ENCODE measurements around the gene PTPRR. TPM values are rescaled to one million over a fixed set of nuclear protein-coding genes. Genes with fewer than 3 reads are reported as not detected.

The PTPRR gene
- total RNA-seq, 1 donor from 2014 or later = 0.33 TPM

GRCh38 chr12:70752327-70752726, 168.2 kb downstream of the PTPRR start:
- no peak for TF ChIP-seq CTCF (IDR thresholded peaks at IDR 0.05; ENCODE audit: unreplicated experiment)
- H3K27me3 Mint-ChIP-seq (ENCODE audit: unreplicated experiment) = no peaks in the 10 kb centered on the region
- H3K36me3 Mint-ChIP-seq (ENCODE audit: low read depth, unreplicated experiment) = no peaks in the 10 kb centered on the region

GRCh38 chr12:70749931-70750330, 170.6 kb downstream of the PTPRR start:
- Mint-ChIP-seq H3K4me1 (ENCODE audit: unreplicated experiment) (no peaks in the 10 kb centered on the region), H3K27me3 (ENCODE audit: unreplicated experiment) (no peaks in the 10 kb centered on the region), H3K36me3 (ENCODE audit: low read depth, unreplicated experiment) (no peaks in the 10 kb centered on the region), H3K4me3 (ENCODE audit: unreplicated experiment) (no peak overlapping the region), H3K9me3 (ENCODE audit: unreplicated experiment) (no peaks in the 10 kb centered on the region), H3K27ac (ENCODE audit: unreplicated experiment) (no peak overlapping the region)
- no peak for TF ChIP-seq CTCF (IDR thresholded peaks at IDR 0.05; ENCODE audit: unreplicated experiment)
- DNase-seq (ENCODE audit: low spot score) = no peak

More at GRCh38 chr12:70752327-70752726, 168.2 kb downstream of the PTPRR start:
- Mint-ChIP-seq H3K9me3 (ENCODE audit: unreplicated experiment) (no peaks in the 10 kb centered on the region), H3K4me1 (ENCODE audit: unreplicated experiment) (no peaks in the 10 kb centered on the region), H3K27ac (ENCODE audit: unreplicated experiment) (no peak overlapping the region), H3K4me3 (ENCODE audit: unreplicated experiment) (no peak overlapping the region)
- DNase-seq (ENCODE audit: low spot score) = no peak

GRCh38 chr12:70748809-70749208, 171.7 kb downstream of the PTPRR start:
- H3K4me3 Mint-ChIP-seq (ENCODE audit: unreplicated experiment) = no peak overlapping the region
- no peak for DNase-seq (ENCODE audit: low spot score)
- H3K27me3 Mint-ChIP-seq (ENCODE audit: unreplicated experiment) = no peaks in the 10 kb centered on the region
- H3K9me3 Mint-ChIP-seq (ENCODE audit: unreplicated experiment) = no peaks in the 10 kb centered on the region
- no peaks in the 10 kb centered on the region for H3K4me1 Mint-ChIP-seq (ENCODE audit: unreplicated experiment)
- TF ChIP-seq CTCF (IDR thresholded peaks at IDR 0.05; ENCODE audit: unreplicated experiment) = no peak
- H3K27ac Mint-ChIP-seq (ENCODE audit: unreplicated experiment) = no peak overlapping the region
- H3K36me3 Mint-ChIP-seq (ENCODE audit: low read depth, unreplicated experiment) = no peaks in the 10 kb centered on the region

- no peaks in the 10 kb centered on the region for H3K9me3 Mint-ChIP-seq (ENCODE audit: unreplicated experiment)
- H3K4me3 Mint-ChIP-seq (ENCODE audit: unreplicated experiment) = no peak overlapping the region
- TF ChIP-seq CTCF (IDR thresholded peaks at IDR 0.05; ENCODE audit: unreplicated experiment) = no peak
- no peak overlapping the region for H3K27ac Mint-ChIP-seq (ENCODE audit: unreplicated experiment)
- no peak for DNase-seq (ENCODE audit: low spot score)
- H3K36me3 Mint-ChIP-seq (ENCODE audit: low read depth, unreplicated experiment) = no peaks in the 10 kb centered on the region
- no peaks in the 10 kb centered on the region for H3K4me1 Mint-ChIP-seq (ENCODE audit: unreplicated experiment)
- H3K27me3 Mint-ChIP-seq (ENCODE audit: unreplicated experiment) = no peaks in the 10 kb centered on the region
Observed at GRCh38 chr12:70747445-70748260, 172.9 kb downstream of the PTPRR start.

- H3K4me1 Mint-ChIP-seq (ENCODE audit: unreplicated experiment) = no peaks in the 10 kb centered on the region
Observed at GRCh38 chr12:70745048-70745447, 175.5 kb downstream of the PTPRR start.

More at GRCh38 chr12:70745048-70745447, 175.5 kb downstream of the PTPRR start:
- no peaks in the 10 kb centered on the region for H3K36me3 Mint-ChIP-seq (ENCODE audit: low read depth, unreplicated experiment)
- no peak for TF ChIP-seq CTCF (IDR thresholded peaks at IDR 0.05; ENCODE audit: unreplicated experiment)
- H3K27me3 Mint-ChIP-seq (ENCODE audit: unreplicated experiment) = no peaks in the 10 kb centered on the region
- H3K4me3 Mint-ChIP-seq (ENCODE audit: unreplicated experiment) = no peak overlapping the region
- DNase-seq (ENCODE audit: low spot score) = no peak
- H3K9me3 Mint-ChIP-seq (ENCODE audit: unreplicated experiment) = no peaks in the 10 kb centered on the region
- H3K27ac Mint-ChIP-seq (ENCODE audit: unreplicated experiment) = no peak overlapping the region

All from endothelial cell (in vitro differentiated cells).